ENCODE data around the gene PPP4R4.
A peak's percentile ranks its signal among the peaks of the same experiment; 100 is the strongest.

Gene PPP4R4, protein sequence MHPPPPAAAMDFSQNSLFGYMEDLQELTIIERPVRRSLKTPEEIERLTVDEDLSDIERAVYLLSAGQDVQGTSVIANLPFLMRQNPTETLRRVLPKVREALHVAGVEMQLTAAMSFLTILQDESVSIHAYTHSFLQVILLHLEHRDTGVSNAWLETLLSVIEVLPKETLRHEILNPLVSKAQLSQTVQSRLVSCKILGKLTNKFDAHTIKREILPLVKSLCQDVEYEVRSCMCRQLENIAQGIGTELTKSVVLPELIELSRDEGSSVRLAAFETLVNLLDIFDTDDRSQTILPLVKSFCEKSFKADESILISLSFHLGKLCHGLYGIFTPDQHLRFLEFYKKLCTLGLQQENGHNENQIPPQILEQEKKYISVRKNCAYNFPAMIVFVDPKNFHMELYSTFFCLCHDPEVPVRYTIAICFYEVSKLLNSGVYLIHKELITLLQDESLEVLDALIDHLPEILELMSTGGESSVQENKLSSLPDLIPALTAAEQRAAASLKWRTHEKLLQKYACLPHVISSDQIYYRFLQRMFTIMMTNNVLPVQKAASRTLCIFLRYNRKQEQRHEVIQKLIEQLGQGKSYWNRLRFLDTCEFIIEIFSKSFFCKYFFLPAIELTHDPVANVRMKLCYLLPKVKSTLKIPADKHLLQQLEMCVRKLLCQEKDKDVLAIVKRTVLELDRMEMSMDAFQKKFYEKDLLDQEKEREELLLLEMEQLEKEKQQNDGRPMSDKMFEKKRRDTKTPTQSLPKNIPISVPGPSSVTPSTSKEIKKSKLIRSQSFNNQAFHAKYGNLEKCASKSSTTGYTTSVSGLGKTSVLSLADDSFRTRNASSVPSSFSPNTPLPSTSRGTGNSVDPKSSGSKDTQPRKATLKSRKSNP

GRCh38 chr14:94173885-94174603 lies at the start of gene PPP4R4:
Gene PPP4R4 (plus strand): TSS chr14:94174322. CDS start chr14:94174466, 144 bp downstream.
- DNase-seq: peak in 50 of 51 donors; percentile 42 to 94 (median 82)

- DNase-seq: no peak
Measured at GRCh38 chr14:94124582-94125377, 49.3 kb upstream of the PPP4R4 start.

- no peak for DNase-seq
Measured at GRCh38 chr14:94125659-94126418, 48.3 kb upstream of the PPP4R4 start.

- DNase-seq: no peak
Measured at GRCh38 chr14:94126419-94126677, 47.8 kb upstream of the PPP4R4 start.

DNA sequence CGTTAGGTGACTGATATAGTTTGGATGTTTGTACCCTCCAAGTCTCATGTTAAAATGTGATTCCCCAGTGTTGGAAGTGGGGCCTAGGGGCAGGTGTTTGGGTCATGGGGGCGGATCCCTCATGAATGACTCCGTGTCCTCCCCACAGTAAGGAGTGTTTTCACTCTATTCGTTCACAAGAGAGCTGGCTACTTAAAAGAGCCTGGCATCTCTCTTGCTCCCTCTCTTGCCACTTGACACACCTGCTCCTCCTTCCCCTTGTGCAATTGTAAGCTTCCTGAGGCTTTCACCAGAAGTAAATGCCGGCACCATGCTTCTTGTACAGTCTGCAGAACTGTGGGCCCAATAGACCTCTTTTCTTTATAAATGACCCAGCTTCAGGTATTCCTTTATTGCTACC lies 47.3 kb upstream of the PPP4R4 start:
- DNase-seq: no peak

- no peak for DNase-seq
Measured at GRCh38 chr14:94127330-94127729, 46.8 kb upstream of the PPP4R4 start.

GRCh38 chr14:94128216-94128839 lies 45.8 kb upstream of the PPP4R4 start:
- DNase-seq: no peak

DNA sequence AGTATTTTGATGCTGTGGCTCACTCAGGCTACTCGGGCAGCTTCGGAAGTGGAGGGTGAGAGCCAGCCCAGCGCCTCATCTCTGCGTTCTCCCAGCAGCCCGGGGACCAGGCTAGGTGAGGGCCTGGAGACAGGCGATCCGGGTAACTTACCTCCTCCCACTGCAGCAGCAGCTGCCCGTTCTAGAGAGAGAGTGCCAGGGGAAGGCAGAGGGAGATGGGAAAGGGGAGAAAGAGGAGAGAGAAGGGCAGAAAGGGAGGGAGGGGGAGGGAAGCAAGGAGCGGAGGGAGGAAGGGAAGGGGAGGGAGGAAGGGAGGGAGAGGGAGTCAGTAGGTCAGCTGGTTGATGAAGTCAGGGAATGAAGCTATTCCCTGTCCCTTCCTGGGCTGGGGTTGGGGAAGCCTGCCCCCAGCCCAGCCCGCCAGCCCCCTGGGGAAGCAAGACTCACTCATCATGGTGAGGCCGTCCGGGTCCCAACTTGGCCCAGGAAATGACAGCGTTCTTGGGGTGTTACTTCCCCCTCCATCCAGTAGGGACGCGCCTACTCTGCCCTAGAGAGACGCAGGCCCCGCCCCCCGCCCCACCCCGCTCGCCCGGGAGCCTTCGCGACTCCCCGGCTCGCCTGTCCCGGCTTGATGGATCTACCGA lies 44.9 kb upstream of the PPP4R4 start, which contains the start of gene IFI27L2:
TSS of gene IFI27L2 (minus strand) at position 494 of the 647 bp plus-strand sequence. CDS start at position 454, 40 bp downstream.
- DNase-seq: peak; percentile 27 to 92 (median 79)

- DNase-seq: peak in 13 of 51 donors; percentile 11 to 62 (median 23)
Measured at GRCh38 chr14:94129758-94130414, 44.2 kb upstream of the PPP4R4 start.

GRCh38 chr14:94132285-94132887 lies 41.7 kb upstream of the PPP4R4 start:
- DNase-seq: peak in 26 of 51 donors; percentile 6 to 83 (median 34)

GRCh38 chr14:94135476-94135875 lies 38.6 kb upstream of the PPP4R4 start:
- DNase-seq: no peak

GRCh38 chr14:94136575-94137331 lies 37.4 kb upstream of the PPP4R4 start:
- peak; percentile 19 to 93 (median 73) for DNase-seq

DNA sequence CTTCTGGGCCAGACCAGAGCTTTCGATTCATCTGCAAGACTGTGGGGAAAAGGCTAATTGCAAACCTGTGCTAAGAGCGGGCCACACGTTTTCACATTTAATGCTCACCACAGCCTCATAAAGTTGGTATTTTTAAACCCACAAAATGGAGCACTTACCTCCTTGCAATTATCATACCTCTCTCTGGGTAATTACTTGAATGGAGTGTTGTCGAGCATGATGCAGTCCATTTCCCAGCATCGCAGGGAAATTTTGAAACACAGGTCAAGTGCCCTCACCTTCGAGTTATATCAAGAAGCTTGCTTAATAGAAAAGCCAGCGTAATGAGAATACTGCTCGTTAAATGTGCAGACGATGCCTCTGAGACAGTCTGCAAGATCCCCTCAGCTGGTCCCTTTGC lies 35.9 kb upstream of the PPP4R4 start:
- no peak for DNase-seq

DNA sequence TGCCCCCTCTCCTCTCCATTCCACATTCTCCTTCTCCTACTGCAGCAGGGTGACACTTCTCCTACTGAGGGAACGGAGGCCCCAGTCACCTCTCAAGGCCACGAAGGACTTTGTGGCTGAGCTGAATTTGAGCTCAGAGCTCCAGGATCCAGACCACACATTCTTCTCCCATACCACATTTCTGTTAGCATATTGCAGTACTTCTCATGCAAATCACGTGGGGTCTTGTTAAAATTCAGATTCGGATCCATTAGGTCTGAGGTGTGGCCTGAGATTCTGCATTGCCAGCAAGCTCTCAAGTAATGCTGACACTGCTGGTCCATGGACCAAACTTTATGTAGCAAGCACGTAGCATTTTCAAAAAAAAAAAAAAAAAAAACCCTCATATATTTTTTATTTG lies 35.1 kb upstream of the PPP4R4 start:
- DNase-seq: no peak

GRCh38 chr14:94139421-94139820 lies 34.7 kb upstream of the PPP4R4 start:
- DNase-seq: no peak

DNA sequence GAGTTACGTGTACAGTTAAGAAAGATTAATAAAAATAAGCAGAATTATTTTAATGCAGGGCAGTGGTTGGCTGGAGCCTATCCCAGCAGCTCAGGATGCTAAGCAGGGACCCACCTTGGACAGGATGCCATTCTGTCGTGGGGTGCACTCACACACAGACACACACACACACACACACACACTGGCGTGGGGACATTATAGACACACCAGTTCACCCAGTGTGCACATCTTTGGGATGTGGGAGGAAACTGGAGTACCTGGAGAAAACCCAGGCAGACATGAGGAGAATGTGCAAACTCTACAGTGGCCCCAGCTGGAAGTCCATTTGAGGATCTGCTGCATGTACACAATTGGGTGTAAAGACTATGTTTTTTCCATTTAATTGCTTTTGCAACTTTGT lies 31.9 kb upstream of the PPP4R4 start:
- DNase-seq: no peak

- DNase-seq: no peak
Measured at GRCh38 chr14:94142836-94143235, 31.3 kb upstream of the PPP4R4 start.
